ENCODE data around the gene C16orf74. TPM values are rescaled to one million over a fixed set of nuclear protein-coding genes. Genes with fewer than 3 reads are reported as not detected.

Gene C16orf74
- total and polyA plus RNA-seq, 4 donors, result 2.6 to 7.9 (median 3.4) TPM

DNA sequence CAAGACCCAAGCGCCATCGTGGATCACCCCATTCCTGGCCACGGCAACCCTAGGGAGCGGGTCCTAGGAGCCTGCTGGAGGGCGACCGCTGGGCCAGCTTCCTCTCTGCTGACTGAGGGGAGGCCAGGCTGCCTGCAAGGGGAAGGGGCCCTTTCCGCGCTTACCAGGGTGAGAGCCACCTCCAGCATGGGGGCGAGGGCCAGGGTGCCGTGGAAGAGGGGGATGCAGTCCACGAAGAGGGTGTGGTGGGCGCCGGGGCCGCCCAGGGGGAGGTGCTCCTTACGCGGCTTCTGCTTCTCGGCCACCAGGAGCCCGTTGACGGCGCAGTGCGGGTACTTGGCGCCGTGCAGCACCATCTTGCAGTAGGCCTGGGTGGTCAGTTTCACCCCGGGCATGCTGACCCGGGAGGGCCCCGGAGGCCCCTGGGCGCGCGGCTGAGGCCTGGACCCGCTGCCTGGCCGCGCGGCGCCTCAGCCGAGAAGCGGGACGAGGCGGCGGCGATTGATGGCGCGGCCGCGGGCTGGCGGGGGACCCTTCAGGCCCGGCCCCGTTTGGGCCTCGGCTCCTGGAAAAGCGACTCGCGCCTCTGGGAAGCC is 48.1 kb upstream of the C16orf74 start:
- peaks cover 12 to 35% (median 25%) of the 10 kb centered on the region in 4 donors for H3K36me3 ChIP-seq (ENCODE audit: control insufficient read depth in 4 of 4, insufficient read depth in 4 of 4, low read length in 4 of 4)
- H3K9me3 ChIP-seq (ENCODE audit: control insufficient read depth in 4 of 4, insufficient read depth in 3 of 4, low read length in 3 of 4), result no peaks in the 10 kb centered on the region
- DNase-seq, result peak in 2 of 3 donors; percentile 13 to 29
- H3K4me1 ChIP-seq (ENCODE audit: control insufficient read depth in 5 of 5, insufficient read depth in 5 of 5, low read length in 5 of 5), result peaks cover 4 to 17% (median 8%) of the 10 kb centered on the region in 5 donors
- H3K27ac ChIP-seq (ENCODE audit: low read depth in 1 of 2, low read length in 1 of 2), result peak overlapping the region; percentile 84 to 95
- peak overlapping the region; percentile 49 to 95 for H3K9ac ChIP-seq (ENCODE audit: insufficient read depth in 1 of 2, low read length in 2 of 2)
- H3K27me3 ChIP-seq (ENCODE audit: control insufficient read depth in 3 of 3, insufficient read depth in 3 of 3, low read length in 2 of 3), result no peaks in the 10 kb centered on the region
- TF ChIP-seq, protein P1, sequence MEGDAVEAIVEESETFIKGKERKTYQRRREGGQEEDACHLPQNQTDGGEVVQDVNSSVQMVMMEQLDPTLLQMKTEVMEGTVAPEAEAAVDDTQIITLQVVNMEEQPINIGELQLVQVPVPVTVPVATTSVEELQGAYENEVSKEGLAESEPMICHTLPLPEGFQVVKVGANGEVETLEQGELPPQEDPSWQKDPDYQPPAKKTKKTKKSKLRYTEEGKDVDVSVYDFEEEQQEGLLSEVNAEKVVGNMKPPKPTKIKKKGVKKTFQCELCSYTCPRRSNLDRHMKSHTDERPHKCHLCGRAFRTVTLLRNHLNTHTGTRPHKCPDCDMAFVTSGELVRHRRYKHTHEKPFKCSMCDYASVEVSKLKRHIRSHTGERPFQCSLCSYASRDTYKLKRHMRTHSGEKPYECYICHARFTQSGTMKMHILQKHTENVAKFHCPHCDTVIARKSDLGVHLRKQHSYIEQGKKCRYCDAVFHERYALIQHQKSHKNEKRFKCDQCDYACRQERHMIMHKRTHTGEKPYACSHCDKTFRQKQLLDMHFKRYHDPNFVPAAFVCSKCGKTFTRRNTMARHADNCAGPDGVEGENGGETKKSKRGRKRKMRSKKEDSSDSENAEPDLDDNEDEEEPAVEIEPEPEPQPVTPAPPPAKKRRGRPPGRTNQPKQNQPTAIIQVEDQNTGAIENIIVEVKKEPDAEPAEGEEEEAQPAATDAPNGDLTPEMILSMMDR (IDR thresholded peaks at IDR 0.05; ENCODE audit: control extremely low read depth, extremely low read depth), result no peak
- peak; percentile 16 for ATAC-seq (ENCODE audit: insufficient read depth, low FRiP score)
- WGBS, 2 donors, result 0% methylated on average over 45 to 51 of the region's 51 CpGs
- peak overlapping the region; percentile 100 for H3K4me3 ChIP-seq

DNA sequence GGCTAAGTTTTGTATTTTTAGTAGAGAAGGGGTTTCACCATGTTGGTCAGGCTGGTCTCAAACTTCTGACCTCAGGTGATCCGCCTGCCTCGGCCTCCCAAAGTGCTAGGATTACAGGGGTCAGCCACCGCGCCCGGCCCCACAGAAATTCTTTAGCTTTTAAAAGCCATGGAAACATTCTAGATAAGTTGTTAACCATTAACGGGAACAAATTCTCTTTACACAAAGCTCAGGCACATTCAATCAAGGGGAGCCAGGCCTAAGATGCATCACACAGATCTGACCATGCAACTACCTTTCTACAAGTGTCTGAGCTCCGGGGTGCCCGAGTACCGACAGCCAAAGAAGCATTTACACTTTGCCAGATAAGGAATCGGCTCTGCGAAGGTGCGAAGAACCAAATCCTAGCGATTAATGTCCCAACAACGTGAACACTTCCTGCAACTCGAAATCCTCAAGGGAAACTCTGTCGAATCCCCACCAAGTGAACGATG is 47.4 kb upstream of the C16orf74 start:
- H3K27ac ChIP-seq (ENCODE audit: low read depth in 1 of 2, low read length in 1 of 2), result no peak overlapping the region
- peaks cover 12 to 28% (median 20%) of the 10 kb centered on the region in 4 donors for H3K36me3 ChIP-seq (ENCODE audit: control insufficient read depth in 4 of 4, insufficient read depth in 4 of 4, low read length in 4 of 4)
- no peak for ATAC-seq (ENCODE audit: insufficient read depth, low FRiP score)
- DNase-seq, result no peak
- no peaks in the 10 kb centered on the region for H3K9me3 ChIP-seq (ENCODE audit: control insufficient read depth in 4 of 4, insufficient read depth in 3 of 4, low read length in 3 of 4)
- TF ChIP-seq, protein P1 (IDR thresholded peaks at IDR 0.05; ENCODE audit: control extremely low read depth, extremely low read depth), result no peak
- peak overlapping the region; percentile 49 to 95 for H3K9ac ChIP-seq (ENCODE audit: insufficient read depth in 1 of 2, low read length in 2 of 2)
- H3K4me3 ChIP-seq, result peak overlapping the region; percentile 100
- no peaks in the 10 kb centered on the region for H3K27me3 ChIP-seq (ENCODE audit: control insufficient read depth in 3 of 3, insufficient read depth in 3 of 3, low read length in 2 of 3)
- 22 to 25% methylated on average over 17 of the region's 17 CpGs for WGBS, 2 donors
- peaks cover 4 to 17% (median 8%) of the 10 kb centered on the region in 5 donors for H3K4me1 ChIP-seq (ENCODE audit: control insufficient read depth in 5 of 5, insufficient read depth in 5 of 5, low read length in 5 of 5)

DNA sequence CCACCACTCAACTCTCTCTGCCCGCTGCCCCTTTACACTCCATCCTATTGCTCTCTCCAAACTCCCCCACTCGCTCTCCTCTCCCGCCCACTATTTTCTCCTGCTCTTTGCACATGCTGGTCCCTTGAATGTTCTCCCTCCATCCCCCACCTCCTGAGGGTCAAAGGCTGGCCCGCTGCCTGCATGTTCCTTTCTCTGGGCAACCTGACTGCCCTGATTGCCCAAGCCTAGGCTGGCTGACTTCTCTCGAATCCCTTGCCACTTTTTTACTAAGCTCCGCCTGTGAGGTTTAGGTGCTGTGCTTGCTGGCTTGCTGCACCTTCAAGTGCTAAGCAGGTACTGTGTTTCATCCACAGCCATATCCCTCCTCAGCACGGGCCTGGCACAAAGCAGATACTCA is 45.7 kb upstream of the C16orf74 start:
- H3K27ac ChIP-seq (ENCODE audit: low read depth in 1 of 2, low read length in 1 of 2), result no peak overlapping the region
- TF ChIP-seq, protein P1 (IDR thresholded peaks at IDR 0.05; ENCODE audit: control extremely low read depth, extremely low read depth), result no peak
- H3K36me3 ChIP-seq (ENCODE audit: control insufficient read depth in 4 of 4, insufficient read depth in 4 of 4, low read length in 4 of 4), result peaks cover 5 to 23% (median 15%) of the 10 kb centered on the region in 4 donors
- H3K4me3 ChIP-seq, result no peak overlapping the region
- H3K4me1 ChIP-seq (ENCODE audit: control insufficient read depth in 5 of 5, insufficient read depth in 5 of 5, low read length in 5 of 5), result peaks cover 4 to 17% (median 8%) of the 10 kb centered on the region in 5 donors
- ATAC-seq (ENCODE audit: insufficient read depth, low FRiP score), result no peak
- DNase-seq, result no peak
- H3K9me3 ChIP-seq (ENCODE audit: control insufficient read depth in 4 of 4, insufficient read depth in 3 of 4, low read length in 3 of 4), result no peaks in the 10 kb centered on the region
- H3K9ac ChIP-seq (ENCODE audit: insufficient read depth in 1 of 2, low read length in 2 of 2), result no peak overlapping the region
- H3K27me3 ChIP-seq (ENCODE audit: control insufficient read depth in 3 of 3, insufficient read depth in 3 of 3, low read length in 2 of 3), result no peaks in the 10 kb centered on the region
- 93 to 94% methylated on average over 7 of the region's 7 CpGs for WGBS, 2 donors

Data from lung (tissue), 12 donors.